ENCODE data around the gene EGFR.

The EGFR gene

GRCh38 chr7:54989453-54990225, 29.2 kb upstream of the EGFR start:
- Histone ChIP-seq H3K27me3 (ENCODE audit: control insufficient read depth, insufficient read depth, low read length) (no peaks in the 10 kb centered on the region), H3K4me1 (ENCODE audit: control insufficient read depth, low read depth, low read length) (no peaks in the 10 kb centered on the region), H3K9ac (ENCODE audit: low read length) (no peak overlapping the region), H3K27ac (ENCODE audit: low read length) (no peak overlapping the region), H3K9me3 (ENCODE audit: control insufficient read depth, low read depth, low read length) (no peaks in the 10 kb centered on the region), H3K36me3 (ENCODE audit: control insufficient read depth, low read depth, low read length) (no peaks in the 10 kb centered on the region), H3K4me3 (ENCODE audit: low read length) (no peak overlapping the region)

GRCh38 chr7:54991341-54991740, 27.5 kb upstream of the EGFR start:
- no peaks in the 10 kb centered on the region for H3K27me3 ChIP-seq (ENCODE audit: control insufficient read depth, insufficient read depth, low read length)
- H3K9me3 ChIP-seq (ENCODE audit: control insufficient read depth, low read depth, low read length) = no peaks in the 10 kb centered on the region
- H3K4me3 ChIP-seq (ENCODE audit: low read length) = no peak overlapping the region
- no peak overlapping the region for H3K27ac ChIP-seq (ENCODE audit: low read length)
- no peaks in the 10 kb centered on the region for H3K4me1 ChIP-seq (ENCODE audit: control insufficient read depth, low read depth, low read length)
- no peak overlapping the region for H3K9ac ChIP-seq (ENCODE audit: low read length)
- H3K36me3 ChIP-seq (ENCODE audit: control insufficient read depth, low read depth, low read length) = no peaks in the 10 kb centered on the region

- no peak overlapping the region for H3K4me3 ChIP-seq (ENCODE audit: low read length)
- no peaks in the 10 kb centered on the region for H3K4me1 ChIP-seq (ENCODE audit: control insufficient read depth, low read depth, low read length)
- H3K36me3 ChIP-seq (ENCODE audit: control insufficient read depth, low read depth, low read length) = no peaks in the 10 kb centered on the region
- H3K27me3 ChIP-seq (ENCODE audit: control insufficient read depth, insufficient read depth, low read length) = no peaks in the 10 kb centered on the region
- H3K9ac ChIP-seq (ENCODE audit: low read length) = no peak overlapping the region
- no peak overlapping the region for H3K27ac ChIP-seq (ENCODE audit: low read length)
- H3K9me3 ChIP-seq (ENCODE audit: control insufficient read depth, low read depth, low read length) = no peaks in the 10 kb centered on the region
These were observed 25.8 kb upstream of the EGFR start for GRCh38 chr7:54992871-54993475.

- Histone ChIP-seq H3K9ac (ENCODE audit: low read length) (no peak overlapping the region), H3K4me1 (ENCODE audit: control insufficient read depth, low read depth, low read length) (no peaks in the 10 kb centered on the region)
These were observed 23.7 kb upstream of the EGFR start for GRCh38 chr7:54995166-54995565.

GRCh38 chr7:54995610-54996363, 23.0 kb upstream of the EGFR start:
- H3K27ac ChIP-seq (ENCODE audit: low read length) = no peak overlapping the region
- H3K4me1 ChIP-seq (ENCODE audit: control insufficient read depth, low read depth, low read length) = no peaks in the 10 kb centered on the region
- H3K36me3 ChIP-seq (ENCODE audit: control insufficient read depth, low read depth, low read length) = no peaks in the 10 kb centered on the region
- H3K4me3 ChIP-seq (ENCODE audit: low read length) = no peak overlapping the region
- no peaks in the 10 kb centered on the region for H3K9me3 ChIP-seq (ENCODE audit: control insufficient read depth, low read depth, low read length)
- H3K27me3 ChIP-seq (ENCODE audit: control insufficient read depth, insufficient read depth, low read length) = no peaks in the 10 kb centered on the region
- H3K9ac ChIP-seq (ENCODE audit: low read length) = no peak overlapping the region

More at GRCh38 chr7:54995166-54995565, 23.7 kb upstream of the EGFR start:
- Histone ChIP-seq H3K9me3 (ENCODE audit: control insufficient read depth, low read depth, low read length) (no peaks in the 10 kb centered on the region), H3K4me3 (ENCODE audit: low read length) (no peak overlapping the region), H3K27ac (ENCODE audit: low read length) (no peak overlapping the region), H3K27me3 (ENCODE audit: control insufficient read depth, insufficient read depth, low read length) (no peaks in the 10 kb centered on the region), H3K36me3 (ENCODE audit: control insufficient read depth, low read depth, low read length) (no peaks in the 10 kb centered on the region)

GRCh38 chr7:54996391-54996790, 22.4 kb upstream of the EGFR start:
- no peaks in the 10 kb centered on the region for H3K27me3 ChIP-seq (ENCODE audit: control insufficient read depth, insufficient read depth, low read length)
- H3K27ac ChIP-seq (ENCODE audit: low read length) = no peak overlapping the region
- no peaks in the 10 kb centered on the region for H3K9me3 ChIP-seq (ENCODE audit: control insufficient read depth, low read depth, low read length)
- H3K4me1 ChIP-seq (ENCODE audit: control insufficient read depth, low read depth, low read length) = no peaks in the 10 kb centered on the region
- H3K36me3 ChIP-seq (ENCODE audit: control insufficient read depth, low read depth, low read length) = no peaks in the 10 kb centered on the region
- H3K9ac ChIP-seq (ENCODE audit: low read length) = no peak overlapping the region
- no peak overlapping the region for H3K4me3 ChIP-seq (ENCODE audit: low read length)

GRCh38 chr7:55004579-55004978, 14.2 kb upstream of the EGFR start:
- Histone ChIP-seq H3K27me3 (ENCODE audit: control insufficient read depth, insufficient read depth, low read length) (peaks cover 5% of the 10 kb centered on the region), H3K9ac (ENCODE audit: low read length) (no peak overlapping the region), H3K36me3 (ENCODE audit: control insufficient read depth, low read depth, low read length) (no peaks in the 10 kb centered on the region), H3K4me3 (ENCODE audit: low read length) (no peak overlapping the region), H3K27ac (ENCODE audit: low read length) (no peak overlapping the region), H3K4me1 (ENCODE audit: control insufficient read depth, low read depth, low read length) (no peaks in the 10 kb centered on the region), H3K9me3 (ENCODE audit: control insufficient read depth, low read depth, low read length) (no peaks in the 10 kb centered on the region)

DNA sequence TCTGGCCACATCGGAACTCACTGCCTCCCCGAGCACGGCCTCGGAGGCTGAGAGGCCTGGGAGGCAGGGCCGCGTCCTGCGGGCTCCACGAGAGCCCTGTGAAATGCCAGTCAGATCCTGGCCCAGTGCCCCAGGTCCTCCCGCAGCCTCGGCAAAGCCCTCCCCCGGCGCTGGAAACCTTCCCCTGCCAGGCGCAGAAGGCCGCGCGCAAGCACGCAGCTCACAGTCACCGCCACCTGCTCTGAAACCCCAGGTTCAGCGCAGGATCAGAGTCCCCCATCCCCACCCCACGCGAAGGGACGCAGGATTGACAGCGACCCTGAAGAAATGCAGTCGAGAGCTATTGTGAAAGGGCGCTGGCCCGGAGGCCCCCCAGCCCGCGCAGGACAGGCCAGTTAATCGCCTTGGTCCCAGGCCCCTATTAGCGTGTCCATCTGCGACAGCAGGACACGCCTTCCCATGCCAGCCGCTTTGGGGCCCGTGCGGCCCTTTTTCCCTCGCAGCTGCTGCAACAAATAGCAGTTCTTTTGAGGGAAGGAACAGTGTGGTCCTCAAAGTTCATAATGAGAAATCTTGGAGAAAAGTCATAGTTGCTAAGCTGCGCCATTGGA, 13.5 kb upstream of the EGFR start:
- no peaks in the 10 kb centered on the region for H3K9me3 ChIP-seq (ENCODE audit: control insufficient read depth, low read depth, low read length)
- H3K27ac ChIP-seq (ENCODE audit: low read length) = no peak overlapping the region
- H3K27me3 ChIP-seq (ENCODE audit: control insufficient read depth, insufficient read depth, low read length) = peaks cover 5% of the 10 kb centered on the region
- no peaks in the 10 kb centered on the region for H3K4me1 ChIP-seq (ENCODE audit: control insufficient read depth, low read depth, low read length)
- H3K9ac ChIP-seq (ENCODE audit: low read length) = no peak overlapping the region
- H3K4me3 ChIP-seq (ENCODE audit: low read length) = no peak overlapping the region
- H3K36me3 ChIP-seq (ENCODE audit: control insufficient read depth, low read depth, low read length) = no peaks in the 10 kb centered on the region

- Histone ChIP-seq H3K4me1 (ENCODE audit: control insufficient read depth, low read depth, low read length) (no peaks in the 10 kb centered on the region), H3K27me3 (ENCODE audit: control insufficient read depth, insufficient read depth, low read length) (peaks cover 5% of the 10 kb centered on the region), H3K4me3 (ENCODE audit: low read length) (no peak overlapping the region), H3K36me3 (ENCODE audit: control insufficient read depth, low read depth, low read length) (no peaks in the 10 kb centered on the region), H3K9me3 (ENCODE audit: control insufficient read depth, low read depth, low read length) (no peaks in the 10 kb centered on the region), H3K27ac (ENCODE audit: low read length) (no peak overlapping the region), H3K9ac (ENCODE audit: low read length) (no peak overlapping the region)
These were observed 12.3 kb upstream of the EGFR start for GRCh38 chr7:55006499-55006898.

DNA sequence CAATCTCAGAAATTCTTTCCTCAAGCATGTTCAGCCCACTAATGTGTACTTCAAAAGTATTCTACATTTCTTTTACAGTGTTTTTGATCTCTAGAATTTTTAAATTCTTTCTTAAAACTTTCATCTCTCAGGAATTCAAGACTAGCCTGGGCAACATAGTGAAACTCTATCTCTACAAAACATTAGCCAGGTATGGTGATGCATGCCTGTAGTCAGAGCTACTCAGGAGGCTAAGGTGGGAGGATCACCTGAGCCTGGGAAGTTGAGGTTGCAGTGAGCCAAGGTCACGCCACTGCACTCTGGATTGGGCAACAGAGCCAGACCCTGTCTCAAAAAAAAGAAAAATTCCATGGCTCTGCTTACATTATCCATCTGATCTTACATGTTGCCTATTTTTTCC, 5.0 kb upstream of the EGFR start:
- no peaks in the 10 kb centered on the region for H3K36me3 ChIP-seq (ENCODE audit: control insufficient read depth, low read depth, low read length)
- no peak overlapping the region for H3K27ac ChIP-seq (ENCODE audit: low read length)
- H3K9ac ChIP-seq (ENCODE audit: low read length) = no peak overlapping the region
- no peaks in the 10 kb centered on the region for H3K9me3 ChIP-seq (ENCODE audit: control insufficient read depth, low read depth, low read length)
- H3K27me3 ChIP-seq (ENCODE audit: control insufficient read depth, insufficient read depth, low read length) = peaks cover 39% of the 10 kb centered on the region
- H3K4me3 ChIP-seq (ENCODE audit: low read length) = no peak overlapping the region
- no peaks in the 10 kb centered on the region for H3K4me1 ChIP-seq (ENCODE audit: control insufficient read depth, low read depth, low read length)

DNA sequence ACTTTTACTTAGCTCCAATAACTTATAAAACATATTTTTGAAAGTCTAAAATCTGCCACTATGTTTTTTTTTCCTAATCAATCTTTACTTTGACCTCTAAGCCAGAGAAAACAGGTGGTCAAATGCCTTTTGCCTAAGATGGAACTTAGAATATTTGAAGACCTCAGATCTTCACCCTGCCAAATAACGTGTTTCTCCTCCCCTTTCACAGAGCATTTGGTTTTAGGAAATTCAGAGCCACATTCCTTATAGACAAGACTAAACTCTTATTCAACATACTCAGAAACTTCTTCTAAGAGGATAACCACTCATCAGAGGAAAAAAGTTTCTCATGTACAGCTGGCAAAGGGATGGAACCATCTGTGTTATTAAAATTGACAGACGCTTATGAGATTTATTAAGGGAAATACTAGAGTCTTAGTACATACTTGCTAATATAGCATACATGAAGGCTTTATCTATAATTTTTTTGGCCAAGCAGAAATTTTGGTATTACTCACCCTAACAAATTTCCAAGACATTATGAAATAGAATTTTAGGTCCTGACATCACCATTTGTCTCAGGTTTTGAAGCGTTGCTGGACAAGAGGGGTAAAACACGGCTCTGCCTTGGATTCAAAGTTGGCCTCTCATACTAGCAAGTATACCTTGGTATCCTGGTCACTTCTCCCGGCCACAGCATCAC, 2.6 kb upstream of the EGFR start:
- Histone ChIP-seq H3K9me3 (ENCODE audit: control insufficient read depth, low read depth, low read length) (no peaks in the 10 kb centered on the region), H3K27ac (ENCODE audit: low read length) (no peak overlapping the region), H3K4me1 (ENCODE audit: control insufficient read depth, low read depth, low read length) (no peaks in the 10 kb centered on the region), H3K36me3 (ENCODE audit: control insufficient read depth, low read depth, low read length) (no peaks in the 10 kb centered on the region), H3K9ac (ENCODE audit: low read length) (no peak overlapping the region), H3K27me3 (ENCODE audit: control insufficient read depth, insufficient read depth, low read length) (peaks cover 57% of the 10 kb centered on the region), H3K4me3 (ENCODE audit: low read length) (no peak overlapping the region)

Measured in iPS-18a (cell line).